ENCODE data around the gene VSTM4.

The VSTM4 gene

GRCh38 chr10:49044293-49045193 lies 70.8 kb downstream of the VSTM4 start:
- no peak for DNase-seq (ENCODE audit: low read depth, low spot score)

DNA sequence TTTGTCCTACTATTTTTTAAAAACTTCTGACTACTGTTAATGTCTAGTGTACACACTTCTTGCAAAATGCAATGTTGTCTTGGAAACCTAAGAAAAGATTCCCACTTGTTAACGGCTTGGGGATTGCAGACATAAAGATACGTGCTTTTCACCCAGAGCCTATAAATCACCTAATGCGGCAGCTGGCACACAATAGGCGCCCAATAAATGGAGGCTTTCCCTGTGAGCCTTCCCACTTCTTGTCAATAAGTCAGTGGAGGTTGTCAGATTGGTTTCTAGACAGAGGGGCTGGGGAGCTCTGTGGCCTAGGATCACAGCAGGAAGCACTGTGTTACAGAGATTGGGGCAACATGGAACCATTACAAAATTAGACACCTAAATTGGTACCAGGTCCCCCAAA lies 74.7 kb downstream of the VSTM4 start:
- DNase-seq (ENCODE audit: low read depth, low spot score) = no peak

GRCh38 chr10:49039409-49039808 lies 75.9 kb downstream of the VSTM4 start:
- DNase-seq (ENCODE audit: low read depth, low spot score) = no peak

DNA sequence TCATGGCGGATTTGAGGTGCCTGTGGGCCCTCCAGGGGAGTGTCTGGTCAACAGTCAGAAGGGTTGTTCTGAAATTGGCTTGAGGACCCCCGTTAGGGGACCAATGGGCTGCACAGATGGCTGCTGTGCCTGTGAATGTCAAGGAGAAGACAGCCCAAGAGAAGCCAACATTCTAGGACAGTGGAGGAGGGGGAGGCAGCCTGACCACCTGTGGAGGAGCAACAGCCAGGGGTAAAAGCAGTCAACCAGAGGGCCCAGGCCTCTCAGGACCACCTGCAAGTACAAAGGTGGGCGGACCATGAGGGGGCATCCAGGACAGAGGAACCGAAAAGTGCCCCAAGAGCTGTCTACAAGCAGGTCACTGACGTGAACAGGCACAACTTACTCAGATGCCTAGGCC lies 76.6 kb downstream of the VSTM4 start:
- DNase-seq (ENCODE audit: low read depth, low spot score) = no peak

GRCh38 chr10:49037187-49037586 lies 78.1 kb downstream of the VSTM4 start:
- DNase-seq (ENCODE audit: low read depth, low spot score) = no peak

GRCh38 chr10:49036638-49037037 lies 78.7 kb downstream of the VSTM4 start:
- no peak for DNase-seq (ENCODE audit: low read depth, low spot score)

- DNase-seq (ENCODE audit: low read depth, low spot score) = no peak
Observed at GRCh38 chr10:49035920-49036319, 79.4 kb downstream of the VSTM4 start.

- no peak for DNase-seq (ENCODE audit: low read depth, low spot score)
Observed at GRCh38 chr10:49034925-49035324, 80.4 kb downstream of the VSTM4 start.

- no peak for DNase-seq (ENCODE audit: low read depth, low spot score)
Observed at GRCh38 chr10:49033939-49034338, 81.4 kb downstream of the VSTM4 start.

DNA sequence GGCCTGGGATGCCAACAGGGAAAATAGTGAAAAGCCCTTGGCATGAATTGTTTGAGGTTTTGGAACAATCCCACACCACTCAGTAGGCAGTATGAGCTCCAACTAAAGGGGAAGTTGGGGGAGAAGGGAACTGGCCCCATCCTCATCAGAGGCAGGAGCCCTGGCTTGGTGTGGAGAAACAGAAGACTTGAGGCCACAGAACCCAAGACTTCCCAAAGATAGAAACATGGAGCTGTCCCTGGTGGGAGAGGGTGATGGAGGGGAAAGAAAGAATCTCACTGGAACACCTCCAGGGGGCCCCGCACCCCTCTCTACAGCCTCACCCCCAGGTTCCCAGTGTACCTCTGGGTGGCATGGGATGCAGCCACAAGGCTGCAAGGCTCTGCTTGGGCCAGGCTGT lies 85.7 kb downstream of the VSTM4 start:
- no peak for DNase-seq (ENCODE audit: low read depth, low spot score)

DNA sequence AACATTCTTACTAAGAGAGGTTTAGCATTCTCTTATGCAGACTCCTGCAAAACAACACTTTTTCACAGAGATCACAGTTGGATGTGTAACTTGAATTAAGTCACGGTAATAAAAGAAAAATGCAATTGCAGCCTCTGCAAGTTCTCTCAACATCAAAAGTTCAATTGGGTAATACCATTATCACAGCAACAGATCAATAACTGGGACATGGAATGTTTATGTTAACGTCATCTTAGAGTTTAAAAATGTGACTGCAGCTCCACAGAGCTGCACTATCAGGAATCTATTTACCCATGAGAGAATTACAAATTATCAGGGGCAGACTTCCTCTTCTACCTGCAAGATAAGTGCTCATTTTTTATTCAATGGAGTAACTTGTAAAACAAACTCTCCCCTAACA lies 86.7 kb downstream of the VSTM4 start:
- DNase-seq (ENCODE audit: low read depth, low spot score) = no peak

DNA sequence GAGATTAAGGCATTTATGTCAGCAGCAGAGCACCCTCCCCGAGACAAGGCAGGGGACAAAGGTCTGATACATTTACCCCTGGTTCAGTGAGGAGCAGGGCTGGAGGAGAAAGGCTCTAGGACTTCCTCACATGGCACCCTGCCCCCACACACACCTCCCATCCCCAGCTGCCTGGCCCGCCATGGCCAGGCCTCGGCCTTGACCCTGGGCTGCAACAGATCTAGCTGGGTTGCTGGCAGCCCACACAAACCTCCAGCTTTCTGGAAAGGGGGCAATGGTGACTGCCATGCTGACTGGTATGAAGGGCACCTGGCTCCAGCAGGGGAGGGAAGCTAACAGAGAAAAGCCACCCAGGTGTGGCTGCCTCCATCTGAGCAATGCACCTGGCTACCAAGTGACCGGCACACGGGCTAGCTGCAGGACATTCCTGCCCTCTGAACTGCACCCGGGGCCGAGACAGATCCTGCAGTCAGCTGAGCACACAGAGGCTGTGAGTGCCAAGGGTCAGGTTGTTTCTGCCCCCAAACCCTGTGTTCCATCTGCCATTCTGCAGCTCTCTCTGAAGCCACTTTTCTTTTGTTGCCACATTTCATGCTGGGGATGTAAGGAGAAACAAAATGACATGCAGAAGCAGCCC lies 89.9 kb downstream of the VSTM4 start:
- DNase-seq (ENCODE audit: low read depth, low spot score) = no peak

- no peak for DNase-seq (ENCODE audit: low read depth, low spot score)
Observed at GRCh38 chr10:49024484-49024883, 90.8 kb downstream of the VSTM4 start.

DNA sequence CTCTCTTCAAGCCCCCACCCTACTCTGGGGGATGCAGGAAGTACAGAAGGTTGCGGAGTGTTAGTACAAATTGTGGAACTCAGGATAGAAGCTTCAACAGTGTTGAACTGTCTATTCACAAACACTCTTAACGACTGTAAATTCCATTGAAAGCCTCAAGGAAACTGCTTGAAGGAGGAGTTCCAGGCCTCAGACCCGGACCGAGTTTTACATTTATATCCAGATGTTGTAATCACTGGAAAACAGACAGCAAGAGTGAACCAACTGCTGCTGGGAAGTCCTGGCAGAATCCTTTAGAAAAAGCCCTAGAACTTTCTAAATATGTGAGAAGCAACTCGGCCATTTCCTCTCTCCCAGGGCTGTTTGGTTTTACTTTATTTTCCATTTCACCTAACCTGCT lies 91.6 kb downstream of the VSTM4 start:
- no peak for DNase-seq (ENCODE audit: low read depth, low spot score)

DNA sequence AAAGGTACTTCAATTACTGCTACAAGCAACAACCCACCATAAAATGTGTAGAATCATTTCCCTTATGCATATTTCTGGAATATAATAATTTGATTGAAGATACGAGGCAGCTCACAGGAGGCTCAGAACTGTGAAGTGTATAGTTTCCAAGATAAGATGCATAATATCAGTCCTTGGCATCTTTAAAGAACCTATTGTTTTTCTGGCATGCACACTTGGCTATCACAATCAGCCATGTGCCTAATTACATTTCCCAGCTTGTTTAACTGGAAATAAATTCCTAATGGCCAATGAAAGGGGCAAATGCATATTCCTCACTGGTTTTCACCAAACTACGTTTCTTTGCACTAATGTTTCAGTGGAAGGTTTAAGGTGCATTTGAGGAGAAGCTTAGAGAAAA lies 92.3 kb downstream of the VSTM4 start:
- DNase-seq (ENCODE audit: low read depth, low spot score) = no peak

DNA sequence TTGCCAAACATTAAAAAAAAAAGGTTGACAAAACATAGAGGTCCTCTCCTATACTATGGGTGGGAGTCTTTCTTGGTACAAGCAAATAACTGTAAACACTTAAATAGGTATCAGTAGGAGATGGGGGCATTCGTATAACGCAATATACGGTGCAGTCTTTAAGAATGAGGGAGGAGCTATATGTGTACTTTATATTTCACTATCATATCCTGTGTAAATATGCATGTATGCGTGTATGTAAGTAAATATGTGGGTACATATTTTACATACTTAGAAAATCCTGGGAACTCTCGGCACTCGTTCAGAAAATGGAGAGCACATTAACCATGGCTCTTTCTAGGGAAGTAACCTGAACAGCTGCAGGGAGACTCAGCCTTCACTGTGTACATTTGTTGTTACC lies 93.6 kb downstream of the VSTM4 start:
- DNase-seq (ENCODE audit: low read depth, low spot score) = no peak

DNA sequence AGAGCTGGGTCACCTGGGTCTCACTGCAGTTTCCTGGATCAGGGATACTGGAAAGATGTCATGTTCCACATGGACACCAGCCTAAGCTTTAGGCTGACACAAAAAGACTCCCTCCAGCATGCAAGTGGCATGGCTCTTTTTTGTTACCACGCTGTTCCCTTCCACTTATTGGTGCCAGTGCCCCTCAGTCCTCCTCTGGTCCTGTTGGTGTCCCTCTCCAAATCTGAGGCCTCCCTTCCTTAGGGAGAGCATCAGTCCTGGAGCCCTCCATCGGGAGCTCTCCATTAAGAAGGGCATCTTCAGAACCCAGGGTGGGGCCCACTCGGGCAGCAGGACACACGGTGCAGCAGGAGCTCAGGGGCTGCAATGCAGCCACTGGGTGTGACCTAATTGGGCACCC lies 99.6 kb downstream of the VSTM4 start:
- no peak for DNase-seq (ENCODE audit: low read depth, low spot score)

GRCh38 chr10:49012603-49013002 lies 102.7 kb downstream of the VSTM4 start:
- no peak for DNase-seq (ENCODE audit: low read depth, low spot score)

- DNase-seq (ENCODE audit: low read depth, low spot score) = no peak
Observed at GRCh38 chr10:49011756-49012155, 103.6 kb downstream of the VSTM4 start.

DNA sequence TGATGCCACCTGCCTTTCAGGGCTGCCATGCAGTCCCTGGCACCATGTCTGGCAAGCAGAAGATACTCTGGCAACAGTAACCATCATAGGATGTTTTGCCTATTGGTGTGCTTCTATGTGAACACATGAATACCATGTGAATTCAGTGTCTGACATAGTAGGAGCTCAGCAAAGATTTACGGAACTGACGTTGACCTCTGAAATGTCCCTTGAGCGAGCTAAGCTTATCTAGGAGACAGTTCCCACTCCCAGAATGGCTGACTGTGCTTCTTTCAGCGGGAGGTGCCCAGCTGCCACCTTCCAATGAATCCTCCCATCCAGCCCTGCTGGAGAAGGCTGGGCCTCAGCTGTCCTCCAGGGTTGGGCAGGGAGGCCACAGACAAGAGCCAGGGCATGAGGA lies 104.5 kb downstream of the VSTM4 start:
- no peak for DNase-seq (ENCODE audit: low read depth, low spot score)

DNA sequence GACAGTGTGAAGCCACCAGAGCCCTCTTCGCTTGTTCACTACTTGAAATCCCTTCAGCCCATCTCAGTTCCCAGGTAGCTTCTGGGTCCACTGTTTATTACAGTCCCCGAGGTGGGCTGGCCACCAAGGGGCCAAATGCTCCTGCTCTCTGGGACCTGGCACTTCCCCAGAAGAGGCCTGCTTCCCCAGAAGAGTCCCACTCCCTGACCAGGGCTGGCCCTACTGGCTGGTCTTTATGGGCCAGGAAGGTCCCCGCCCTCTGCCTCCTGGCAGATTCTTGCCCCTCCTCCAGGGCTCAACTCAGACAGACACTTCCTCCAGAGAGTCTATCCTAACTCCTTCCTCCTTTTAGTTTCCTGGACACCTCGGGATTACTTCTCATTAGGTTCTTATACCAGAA lies 105.0 kb downstream of the VSTM4 start:
- DNase-seq (ENCODE audit: low read depth, low spot score) = no peak

DNA sequence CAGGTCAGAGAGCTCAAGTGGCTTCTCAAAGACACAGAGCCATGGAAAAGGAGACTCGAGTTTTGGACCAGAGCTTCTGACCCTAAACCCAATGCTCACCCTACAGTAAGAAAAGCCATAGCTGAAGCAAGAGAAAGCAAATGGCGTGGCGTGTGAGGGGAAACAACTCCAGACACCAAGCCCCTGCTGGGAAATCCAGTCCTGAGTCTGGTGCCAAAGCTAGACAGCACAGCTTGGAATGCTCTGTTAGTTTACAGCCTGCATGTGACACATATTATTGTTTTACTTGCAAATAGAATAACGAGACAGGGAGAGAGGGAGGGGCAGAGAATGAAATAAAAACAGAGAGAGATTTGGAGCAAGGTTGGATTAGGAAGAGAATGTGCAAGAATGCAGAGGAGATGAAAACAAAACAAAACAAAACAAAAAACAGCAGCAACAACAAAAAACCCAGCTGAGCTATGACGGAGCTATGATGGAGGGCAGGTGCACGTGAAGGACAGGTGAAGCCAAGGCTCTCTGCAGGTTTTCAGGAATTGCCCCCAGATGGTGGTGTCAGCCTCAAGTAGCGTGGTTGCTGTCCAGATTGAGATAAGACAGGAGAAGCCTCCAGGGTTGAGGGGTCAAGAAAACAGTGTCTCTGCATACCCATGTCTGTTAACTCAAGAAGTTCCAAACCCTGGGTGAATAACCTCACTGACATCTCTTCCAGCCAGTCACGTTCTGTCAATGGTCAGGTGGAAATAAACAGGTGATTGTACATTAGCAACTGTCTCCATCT lies 105.9 kb downstream of the VSTM4 start:
- no peak for DNase-seq (ENCODE audit: low read depth, low spot score)

All from iPS DF 19.7 (cell line).